ENCODE data around the gene DUOXA2.
"Not testable (repeated sequence)": the region's sequence is repeated elsewhere in the genome, so short reads cannot be mapped to it uniquely, and the experiment has no call there.

Gene DUOXA2

GRCh38 chr15:45117308-45118130 is 3.4 kb downstream of the DUOXA2 start:
- DNase-seq (ENCODE audit: low read depth) = no peak

- peak; percentile 86 for DNase-seq (ENCODE audit: low read depth)
Observed at GRCh38 chr15:45118131-45118588, 4.0 kb downstream of the DUOXA2 start.

- no peak for DNase-seq (ENCODE audit: low read depth)
Observed at GRCh38 chr15:45118996-45119395, 4.9 kb downstream of the DUOXA2 start.

- no peak for DNase-seq (ENCODE audit: low read depth)
Observed at GRCh38 chr15:45120081-45120972, 6.2 kb downstream of the DUOXA2 start.

- DNase-seq (ENCODE audit: low read depth) = no peak
Observed at GRCh38 chr15:45121020-45121419, 6.9 kb downstream of the DUOXA2 start.

- peak; percentile 88 for DNase-seq (ENCODE audit: low read depth)
Observed at GRCh38 chr15:45121706-45122417, 7.7 kb downstream of the DUOXA2 start.

GRCh38 chr15:45122719-45123118 is 8.6 kb downstream of the DUOXA2 start:
- no peak for DNase-seq (ENCODE audit: low read depth)

- no peak for DNase-seq (ENCODE audit: low read depth)
Observed at GRCh38 chr15:45123397-45123796, 9.3 kb downstream of the DUOXA2 start.

- DNase-seq (ENCODE audit: low read depth) = peak; percentile 52
Observed at GRCh38 chr15:45126535-45127158, 12.5 kb downstream of the DUOXA2 start.

- DNase-seq (ENCODE audit: low read depth) = no peak
Observed at GRCh38 chr15:45128971-45129639, 15.0 kb downstream of the DUOXA2 start.

- DNase-seq (ENCODE audit: low read depth) = no peak
Observed at GRCh38 chr15:45129651-45130129, 15.6 kb downstream of the DUOXA2 start, which contains the start of the genes DUOX1 and DUOXA1. DUOX1 (plus strand) TSS chr15:45129994; CDS start chr15:45131967, 1,973 bp downstream. DUOXA1 (minus strand) TSS chr15:45129879; CDS start chr15:45123014, 6,865 bp downstream.

- no peak for DNase-seq (ENCODE audit: low read depth)
Observed at GRCh38 chr15:45130291-45131000, 16.3 kb downstream of the DUOXA2 start.

GRCh38 chr15:45131510-45131909 is 17.4 kb downstream of the DUOXA2 start:
- DNase-seq (ENCODE audit: low read depth) = no peak

- peak; percentile 17 for DNase-seq (ENCODE audit: low read depth)
Observed at GRCh38 chr15:45132844-45133560, 18.9 kb downstream of the DUOXA2 start.

GRCh38 chr15:45133561-45133920 is 19.4 kb downstream of the DUOXA2 start:
- DNase-seq (ENCODE audit: low read depth) = no peak

- no peak for DNase-seq (ENCODE audit: low read depth)
Observed at GRCh38 chr15:45134046-45134445, 19.9 kb downstream of the DUOXA2 start.

GRCh38 chr15:45134682-45135604 is 20.8 kb downstream of the DUOXA2 start:
- DNase-seq (ENCODE audit: low read depth) = no peak

GRCh38 chr15:45135705-45136377 is 21.7 kb downstream of the DUOXA2 start:
- not testable (repeated sequence) for DNase-seq (ENCODE audit: low read depth)

Measured in ELR (cell line).